ENCODE results near the gene FAM124A.

DNA sequence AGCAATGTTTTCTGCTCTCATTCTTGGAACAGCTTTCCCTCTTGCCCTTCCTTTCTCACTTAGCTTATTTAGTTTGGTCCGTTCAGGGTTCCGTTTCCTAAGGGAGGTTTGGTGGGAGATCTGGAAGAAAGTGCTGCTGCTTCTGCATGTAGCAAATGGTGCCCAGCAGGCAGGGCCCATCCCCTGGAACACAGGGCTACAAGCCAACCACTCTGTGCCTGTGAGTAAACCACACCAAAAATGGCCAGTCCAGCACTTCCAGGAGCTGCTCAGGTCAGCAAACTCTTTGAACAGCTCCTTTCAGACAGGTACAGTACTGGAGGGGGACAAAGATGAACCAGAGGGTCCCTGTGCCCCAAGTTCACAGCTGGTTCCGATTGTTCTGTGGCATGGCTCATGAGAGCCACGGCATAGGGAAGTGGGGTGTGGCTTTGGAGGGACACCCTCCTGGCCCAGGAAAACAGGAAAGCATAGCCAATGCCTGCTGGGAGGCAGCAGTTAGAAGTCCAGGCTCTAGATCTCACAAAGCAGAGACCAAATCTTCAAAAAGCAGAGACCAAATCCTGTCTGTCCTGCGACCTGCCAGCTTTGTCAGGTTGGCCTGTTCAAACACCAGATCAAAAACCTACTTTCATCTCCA is 39.5 kb downstream of the FAM124A start:
- TF ChIP-seq, protein P1, sequence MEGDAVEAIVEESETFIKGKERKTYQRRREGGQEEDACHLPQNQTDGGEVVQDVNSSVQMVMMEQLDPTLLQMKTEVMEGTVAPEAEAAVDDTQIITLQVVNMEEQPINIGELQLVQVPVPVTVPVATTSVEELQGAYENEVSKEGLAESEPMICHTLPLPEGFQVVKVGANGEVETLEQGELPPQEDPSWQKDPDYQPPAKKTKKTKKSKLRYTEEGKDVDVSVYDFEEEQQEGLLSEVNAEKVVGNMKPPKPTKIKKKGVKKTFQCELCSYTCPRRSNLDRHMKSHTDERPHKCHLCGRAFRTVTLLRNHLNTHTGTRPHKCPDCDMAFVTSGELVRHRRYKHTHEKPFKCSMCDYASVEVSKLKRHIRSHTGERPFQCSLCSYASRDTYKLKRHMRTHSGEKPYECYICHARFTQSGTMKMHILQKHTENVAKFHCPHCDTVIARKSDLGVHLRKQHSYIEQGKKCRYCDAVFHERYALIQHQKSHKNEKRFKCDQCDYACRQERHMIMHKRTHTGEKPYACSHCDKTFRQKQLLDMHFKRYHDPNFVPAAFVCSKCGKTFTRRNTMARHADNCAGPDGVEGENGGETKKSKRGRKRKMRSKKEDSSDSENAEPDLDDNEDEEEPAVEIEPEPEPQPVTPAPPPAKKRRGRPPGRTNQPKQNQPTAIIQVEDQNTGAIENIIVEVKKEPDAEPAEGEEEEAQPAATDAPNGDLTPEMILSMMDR (IDR thresholded peaks at IDR 0.05; ENCODE audit: borderline replicate concordance, extremely low read depth, low read length, poor library complexity, severe bottlenecking), result no peak
- TF ChIP-seq EZH2 (IDR thresholded peaks at IDR 0.05; ENCODE audit: borderline replicate concordance, low read depth, low read length, severe bottlenecking), result no peak
